ENCODE measurements around the gene CDHR1. TPM values are rescaled to one million over a fixed set of nuclear protein-coding genes. Genes with fewer than 3 reads are reported as not detected.
"Not testable (repeated sequence)": the region's sequence is repeated elsewhere in the genome, so short reads cannot be mapped to it uniquely, and the experiment has no call there.

CDHR1 gene
- total RNA-seq, 1 donor from 2014 or later = 6.1 TPM

DNA sequence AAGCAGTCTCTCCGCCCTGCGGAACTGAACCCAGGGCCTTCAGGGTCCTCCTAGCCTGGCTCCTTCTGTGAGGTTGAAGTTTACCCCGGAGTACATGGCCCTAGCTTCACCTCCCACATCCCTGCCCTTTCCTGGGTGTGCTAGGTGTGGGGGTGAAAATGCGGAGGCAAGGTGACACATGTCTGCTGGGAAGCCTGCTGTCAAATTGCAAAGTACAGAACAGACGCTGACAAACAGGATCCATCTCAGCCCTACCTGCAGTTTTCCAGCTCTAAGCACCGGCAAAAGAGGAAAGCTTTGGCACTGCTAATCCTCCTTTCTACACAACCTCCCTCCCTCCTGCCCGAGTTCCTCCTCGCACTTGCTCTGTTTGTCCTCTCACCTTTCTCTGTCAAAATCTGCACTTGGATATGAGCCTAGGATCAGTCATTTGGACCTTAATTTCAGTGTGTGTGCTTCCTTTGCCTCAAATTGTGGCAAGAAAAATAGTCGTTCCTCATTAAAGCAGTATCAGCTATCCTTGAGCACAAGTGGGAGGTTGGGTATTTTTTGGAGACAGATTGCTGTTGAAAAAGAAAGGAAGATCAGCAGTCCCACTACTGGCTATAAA lies 35.2 kb upstream of the CDHR1 start:
- Mint-ChIP-seq H3K9me3 (ENCODE audit: unreplicated experiment) (peaks cover 5% of the 10 kb centered on the region), H3K4me3 (ENCODE audit: unreplicated experiment) (no peak overlapping the region), H3K36me3 (ENCODE audit: unreplicated experiment) (peaks cover 4% of the 10 kb centered on the region), H3K27me3 (ENCODE audit: unreplicated experiment) (peaks cover 3% of the 10 kb centered on the region), H3K27ac (ENCODE audit: unreplicated experiment) (no peak overlapping the region), H3K4me1 (ENCODE audit: low read depth, unreplicated experiment) (peaks cover 2% of the 10 kb centered on the region)
- TF ChIP-seq CTCF (IDR thresholded peaks at IDR 0.05; ENCODE audit: partially characterized antibody, unreplicated experiment) = no peak
- DNase-seq = no peak

GRCh38 chr10:84160663-84161362 lies 33.5 kb upstream of the CDHR1 start:
- no peak overlapping the region for H3K4me3 Mint-ChIP-seq (ENCODE audit: unreplicated experiment)
- no peak overlapping the region for H3K27ac Mint-ChIP-seq (ENCODE audit: unreplicated experiment)
- DNase-seq = no peak
- H3K4me1 Mint-ChIP-seq (ENCODE audit: low read depth, unreplicated experiment) = peaks cover 2% of the 10 kb centered on the region
- TF ChIP-seq CTCF (IDR thresholded peaks at IDR 0.05; ENCODE audit: partially characterized antibody, unreplicated experiment) = no peak
- H3K9me3 Mint-ChIP-seq (ENCODE audit: unreplicated experiment) = peaks cover 5% of the 10 kb centered on the region
- H3K27me3 Mint-ChIP-seq (ENCODE audit: unreplicated experiment) = peaks cover 3% of the 10 kb centered on the region
- H3K36me3 Mint-ChIP-seq (ENCODE audit: unreplicated experiment) = no peaks in the 10 kb centered on the region

DNA sequence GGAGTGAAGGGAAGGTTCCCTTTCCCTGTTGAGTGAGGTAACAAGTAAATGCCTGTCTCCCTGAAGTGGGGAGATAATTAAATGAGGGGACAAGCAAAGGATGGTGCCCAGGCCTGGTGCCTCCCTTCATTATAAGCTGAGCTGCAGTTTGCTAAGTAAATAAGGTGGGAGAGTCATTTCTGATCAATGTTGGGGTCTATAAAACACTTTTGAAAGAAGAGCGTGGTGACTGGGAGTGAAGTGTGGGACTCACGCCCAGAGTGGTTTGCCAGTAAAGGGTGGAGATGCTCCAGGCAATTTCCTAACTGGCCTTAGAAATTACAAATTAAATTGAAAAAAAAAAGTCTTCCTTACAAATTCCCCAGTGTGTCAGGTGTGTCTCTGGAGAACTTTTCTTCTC lies 30.3 kb upstream of the CDHR1 start:
- no peak for TF ChIP-seq CTCF (IDR thresholded peaks at IDR 0.05; ENCODE audit: partially characterized antibody, unreplicated experiment)
- H3K4me1 Mint-ChIP-seq (ENCODE audit: low read depth, unreplicated experiment) = no peaks in the 10 kb centered on the region
- no peaks in the 10 kb centered on the region for H3K36me3 Mint-ChIP-seq (ENCODE audit: unreplicated experiment)
- no peak for DNase-seq
- H3K27me3 Mint-ChIP-seq (ENCODE audit: unreplicated experiment) = peaks cover 2% of the 10 kb centered on the region
- H3K4me3 Mint-ChIP-seq (ENCODE audit: unreplicated experiment) = no peak overlapping the region
- peaks cover 8% of the 10 kb centered on the region for H3K9me3 Mint-ChIP-seq (ENCODE audit: unreplicated experiment)
- H3K27ac Mint-ChIP-seq (ENCODE audit: unreplicated experiment) = no peak overlapping the region

DNA sequence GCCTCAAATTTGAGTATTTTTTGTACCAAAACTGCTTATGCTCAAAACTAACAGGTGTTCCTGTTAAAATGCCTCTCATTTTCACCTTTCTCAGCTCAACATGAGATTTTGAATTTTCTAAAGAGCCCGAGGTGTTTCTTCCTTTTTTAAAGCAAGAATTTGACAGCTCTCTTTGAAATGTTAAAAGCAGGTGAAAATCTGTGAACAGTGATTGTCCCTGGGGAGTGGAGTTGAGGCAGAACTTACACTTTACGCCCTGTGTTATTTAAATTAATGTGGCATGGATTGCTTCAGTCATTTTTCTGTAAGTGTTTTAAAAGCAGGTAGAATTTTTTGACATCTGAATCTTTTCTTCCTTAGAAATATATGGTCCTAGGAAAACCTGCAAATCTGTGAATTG lies 29.9 kb upstream of the CDHR1 start:
- no peak overlapping the region for H3K27ac Mint-ChIP-seq (ENCODE audit: unreplicated experiment)
- H3K27me3 Mint-ChIP-seq (ENCODE audit: unreplicated experiment) = peaks cover 2% of the 10 kb centered on the region
- no peaks in the 10 kb centered on the region for H3K36me3 Mint-ChIP-seq (ENCODE audit: unreplicated experiment)
- H3K9me3 Mint-ChIP-seq (ENCODE audit: unreplicated experiment) = peaks cover 8% of the 10 kb centered on the region
- no peak overlapping the region for H3K4me3 Mint-ChIP-seq (ENCODE audit: unreplicated experiment)
- no peak for TF ChIP-seq CTCF (IDR thresholded peaks at IDR 0.05; ENCODE audit: partially characterized antibody, unreplicated experiment)
- no peak for DNase-seq
- H3K4me1 Mint-ChIP-seq (ENCODE audit: low read depth, unreplicated experiment) = no peaks in the 10 kb centered on the region

GRCh38 chr10:84166620-84167288 lies 27.6 kb upstream of the CDHR1 start:
- TF ChIP-seq CTCF (IDR thresholded peaks at IDR 0.05; ENCODE audit: partially characterized antibody, unreplicated experiment) = no peak
- Mint-ChIP-seq H3K27ac (ENCODE audit: unreplicated experiment) (no peak overlapping the region), H3K4me1 (ENCODE audit: low read depth, unreplicated experiment) (no peaks in the 10 kb centered on the region), H3K9me3 (ENCODE audit: unreplicated experiment) (peaks cover 8% of the 10 kb centered on the region), H3K27me3 (ENCODE audit: unreplicated experiment) (peaks cover 2% of the 10 kb centered on the region), H3K36me3 (ENCODE audit: unreplicated experiment) (peaks cover 4% of the 10 kb centered on the region), H3K4me3 (ENCODE audit: unreplicated experiment) (no peak overlapping the region)
- DNase-seq = no peak

- H3K9me3 Mint-ChIP-seq (ENCODE audit: unreplicated experiment); DNase-seq; H3K4me1 Mint-ChIP-seq (ENCODE audit: low read depth, unreplicated experiment); H3K27ac Mint-ChIP-seq (ENCODE audit: unreplicated experiment); H3K27me3 Mint-ChIP-seq (ENCODE audit: unreplicated experiment); H3K4me3 Mint-ChIP-seq (ENCODE audit: unreplicated experiment); H3K36me3 Mint-ChIP-seq (ENCODE audit: unreplicated experiment): not testable (repeated sequence)
Measured at GRCh38 chr10:84167289-84167653, 27.1 kb upstream of the CDHR1 start.

DNA sequence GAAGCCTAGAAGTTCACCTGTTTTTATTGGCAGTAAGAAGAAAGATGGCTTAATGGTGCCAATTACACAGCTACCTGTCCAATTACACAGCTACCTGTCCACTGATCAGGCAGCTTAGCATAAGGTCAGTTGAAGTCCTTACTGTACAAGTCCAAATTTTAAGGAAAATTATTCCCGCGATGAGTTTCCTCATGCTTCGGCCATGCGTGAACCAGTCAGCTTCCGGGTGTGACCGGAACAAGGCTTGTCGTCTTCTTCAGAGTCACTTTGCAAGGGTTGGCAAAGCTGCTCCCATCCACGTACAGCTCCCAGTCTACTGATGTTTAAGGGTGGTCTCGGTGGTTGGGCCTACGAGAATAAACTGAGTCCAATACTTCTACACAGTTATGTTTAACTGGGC lies 26.0 kb upstream of the CDHR1 start:
- not testable (repeated sequence) for H3K27me3 Mint-ChIP-seq (ENCODE audit: unreplicated experiment); H3K4me1 Mint-ChIP-seq (ENCODE audit: low read depth, unreplicated experiment); DNase-seq; H3K36me3 Mint-ChIP-seq (ENCODE audit: unreplicated experiment); H3K4me3 Mint-ChIP-seq (ENCODE audit: unreplicated experiment); H3K27ac Mint-ChIP-seq (ENCODE audit: unreplicated experiment)
- peaks cover 11% of the 10 kb centered on the region for H3K9me3 Mint-ChIP-seq (ENCODE audit: unreplicated experiment)
